GM23248 (cell line): ENCODE results near the gene FUT7. TPM values are rescaled to one million over a fixed set of nuclear protein-coding genes. Genes with fewer than 3 reads are reported as not detected.

Source experiments
- DNase-seq: peaks from one replicate; pipeline ENCODE4 v3.0.0-alpha.2; 2015
- H2AFZ ChIP-seq: fragments of 200-600 bp; sonication (generic); 2 replicates; pipeline ENCODE4 v1.6.1; 2016; ENCODE audit warnings: antibody characterized with exemption
- H3F3A ChIP-seq: fragments of 200-600 bp; sonication (generic); 2 replicates; pipeline ENCODE4 v1.6.1; 2016; ENCODE audit warnings: mild to moderate bottlenecking, antibody characterized with exemption, mixed run types; ENCODE audit not compliant: insufficient read depth
- H3K27ac ChIP-seq: fragments of 200-600 bp; sonication (generic); 2 replicates; pipeline ENCODE4 v1.5.1; 2016; ENCODE audit warnings: mild to moderate bottlenecking
- H3K27me3 ChIP-seq: fragments of 200-600 bp; sonication (generic); replicated peaks from 2 replicates; pipeline ENCODE4 v1.6.1; 2016; ENCODE audit warnings: mild to moderate bottlenecking; ENCODE audit not compliant: insufficient read depth
- H3K36me3 ChIP-seq: fragments of 200-600 bp; sonication (generic); 2 replicates; pipeline ENCODE4 v1.6.1; 2016; ENCODE audit warnings: low read depth, mild to moderate bottlenecking
- H3K4me1 ChIP-seq: fragments of 200-600 bp; sonication (generic); 2 replicates; pipeline ENCODE4 v1.6.1; 2016; ENCODE audit warnings: mild to moderate bottlenecking; ENCODE audit not compliant: insufficient read depth
- H3K4me2 ChIP-seq: fragments of 200-600 bp; sonication (generic); one replicate; pipeline ENCODE4 v1.6.1; 2016; ENCODE audit warnings: mild to moderate bottlenecking; ENCODE audit not compliant: unreplicated experiment
- H3K4me3 ChIP-seq: fragments of 200-600 bp; sonication (generic); 2 replicates; pipeline ENCODE4 v1.5.1; 2016; ENCODE audit warnings: mild to moderate bottlenecking
- H3K79me2 ChIP-seq: fragments of 200-600 bp; sonication (generic); 2 replicates; pipeline ENCODE4 v1.6.1; 2016; ENCODE audit warnings: mild to moderate bottlenecking; ENCODE audit not compliant: insufficient read depth
- H3K9ac ChIP-seq: fragments of 200-600 bp; sonication (generic); 2 replicates; pipeline ENCODE4 v1.6.1; 2016; ENCODE audit warnings: mild to moderate bottlenecking
- H3K9me2 ChIP-seq: fragments of 200-600 bp; sonication (generic); 2 replicates; pipeline ENCODE4 v1.6.1; 2016; ENCODE audit warnings: mixed run types, mild to moderate bottlenecking, moderate library complexity; ENCODE audit not compliant: insufficient read depth
- H3K9me3 ChIP-seq: fragments of 200-600 bp; sonication (generic); one replicate; pipeline ENCODE4 v1.6.1; 2017; ENCODE audit warnings: low read depth
- H4K20me1 ChIP-seq: fragments of 200-600 bp; sonication (generic); 2 replicates; pipeline ENCODE4 v1.6.0; 2016; ENCODE audit not compliant: insufficient read depth
- EZH2 ChIP-seq: fragments of 200-600 bp; sonication (generic); IDR thresholded peaks from 2 replicates; pipeline ENCODE4 v1.6.1; 2018; ENCODE audit warnings: antibody characterized with exemption, mild to moderate bottlenecking; ENCODE audit not compliant: insufficient read depth, poor library complexity, severe bottlenecking
- EZH2phosphoT487 ChIP-seq: fragments of 200-600 bp; sonication (generic); IDR thresholded peaks from 2 replicates; pipeline ENCODE4 v1.6.1; 2018; ENCODE audit warnings: antibody characterized with exemption, moderate library complexity, mild to moderate bottlenecking, low read depth; ENCODE audit not compliant: insufficient read depth
- WGBS, 2 experiments: methylation state at CpG; one replicate each; pipeline ENCODE4 v1.1.6; 2015 to 2017; ENCODE audit warnings: low lambda C conversion rate in 2 of 2, low coverage in 1 of 2; ENCODE audit errors: missing lambda C conversion rate in 2 of 2; 5-methylcytosine and 5-hydroxymethylcytosine counted together
- in situ Hi-C: fragments of 300-500 bp; cut with MboI; formaldehyde crosslinking; loops from 2 replicates; pipeline ENCODE4 v1.15.0; 2020
- polyA plus RNA-seq: library from polyadenylated mRNA; unstranded; fragments of >200 nt; fragmentation: Nextera tagmentation; extraction: Ambion mirVana; gene quantifications from 2 replicates; pipeline ENCODE4 v1.2.1, GENCODE V29; 2016
- total RNA-seq: library from RNA; depleted of rRNA; stranded (reverse); fragments of >200 nt; shearing (Covaris generic); gene quantifications from 2 replicates; pipeline ENCODE4 v1.2.3, GENCODE V29; 2014

FUT7 gene
- total and polyA plus RNA-seq, 2 experiments from 2014 or later: not detected

- Histone ChIP-seq H3K4me1 (peaks cover 5% of the 10 kb centered on the region), H3K4me2 (peak overlapping the region; percentile 81), H3K9me3 (no peaks in the 10 kb centered on the region), H3F3A (peaks cover 11% of the 10 kb centered on the region), H3K79me2 (peaks cover 6% of the 10 kb centered on the region; the same call in 1 of the 2 replicates), H3K9me2 (no peaks in the 10 kb centered on the region), H3K36me3 (0 out of 2 replicates have a peak, but pooled peaks cover 2% of the 10 kb centered on the region), H3K4me3 (peak overlapping the region; percentile 79), H4K20me1 (no peaks in the 10 kb centered on the region), H3K9ac (peak overlapping the region; percentile 68), H3K27me3 (no peaks in the 10 kb centered on the region), H3K27ac (no peak overlapping the region), H2AFZ (peak overlapping the region; percentile 70)
- WGBS, 2 experiments: 36 to 65% methylated on average over 24 to 50 of the region's 76 CpGs
- DNase-seq: peak; percentile 27
- TF ChIP-seq EZH2phosphoT487: no peak
- TF ChIP-seq EZH2: no peak
- in situ Hi-C loops: no loop called here
These were observed 46.1 kb upstream of the FUT7 start for GRCh38 chr9:137077758-137078693.

DNA sequence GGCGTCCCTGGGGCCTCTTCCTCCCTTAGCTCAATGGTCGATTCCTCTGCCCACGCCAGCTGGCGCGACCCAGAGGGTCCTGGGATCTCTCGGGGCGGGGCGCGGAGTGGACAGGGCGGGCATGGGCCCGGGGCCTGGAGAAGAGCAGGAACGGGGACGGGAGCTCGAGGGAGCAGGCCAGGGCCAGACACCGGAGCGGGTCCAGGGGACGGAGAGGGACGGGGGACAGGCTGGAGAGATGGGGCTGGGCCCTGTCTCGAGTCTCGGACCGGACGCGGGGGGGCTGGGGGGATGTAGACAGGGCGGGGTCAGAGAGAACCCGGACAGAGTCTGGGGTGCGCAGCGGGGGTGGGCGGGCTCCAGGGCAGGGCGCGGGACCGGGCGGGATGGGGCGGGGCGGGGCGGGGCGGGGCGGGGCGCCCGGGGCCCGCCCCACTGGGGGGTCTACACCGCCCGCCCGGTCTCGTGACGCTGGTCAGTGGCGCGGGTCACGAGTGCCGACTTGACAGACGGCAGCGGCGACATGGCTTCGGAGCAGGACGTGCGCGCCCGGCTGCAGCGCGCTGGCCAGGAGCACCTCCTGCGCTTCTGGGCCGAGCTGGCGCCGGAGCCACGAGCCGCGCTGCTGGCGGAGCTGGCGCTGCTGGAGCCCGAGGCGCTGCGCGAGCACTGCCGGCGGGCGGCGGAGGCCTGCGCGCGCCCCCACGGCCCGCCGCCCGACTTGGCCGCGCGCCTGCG lies 45.3 kb upstream of the FUT7 start, which contains the start of gene UAP1L1:
UAP1L1 (plus strand) TSS at position 508 of the 738 bp plus-strand sequence; CDS start at position 524, 16 bp downstream.
- H3K36me3 ChIP-seq: 0 out of 2 replicates have a peak, but pooled peaks cover 2% of the 10 kb centered on the region
- peak within 1 kb of the TSS; percentile 79 for H3K4me3 ChIP-seq
- H3K9ac ChIP-seq: peak within 1 kb of the TSS; percentile 68
- no peak within 1 kb of the TSS for H3K27ac ChIP-seq
- peaks cover 6% of the 10 kb centered on the region; the same call in 1 of the 2 replicates for H3K79me2 ChIP-seq
- in situ Hi-C loops: no loop called here
- TF ChIP-seq EZH2 (no peak), EZH2phosphoT487 (no peak)
- H3K4me2 ChIP-seq: peak within 1 kb of the TSS; percentile 81
- no peaks in the 10 kb centered on the region for H3K9me3 ChIP-seq
- no peaks in the 10 kb centered on the region for H3K4me1 ChIP-seq
- no peaks in the 10 kb centered on the region for H3K27me3 ChIP-seq
- peak within 1 kb of the TSS; percentile 74 for H2AFZ ChIP-seq
- DNase-seq: peak; percentile 78
- peaks cover 5% of the 10 kb centered on the region; the same call in 1 of the 2 replicates for H3F3A ChIP-seq
- no peaks in the 10 kb centered on the region for H3K9me2 ChIP-seq
- no peaks in the 10 kb centered on the region for H4K20me1 ChIP-seq
- WGBS, 2 experiments: 4 to 5% methylated on average over 43 to 54 of the region's 87 CpGs

- Histone ChIP-seq H3K9me3 (no peaks in the 10 kb centered on the region), H3K4me2 (peak overlapping the region; percentile 70), H3K9me2 (no peaks in the 10 kb centered on the region), H3K9ac (peak overlapping the region; percentile 55; the same call in 1 of the 2 replicates), H3K4me1 (no peaks in the 10 kb centered on the region), H3K79me2 (peaks cover 6% of the 10 kb centered on the region; the same call in 1 of the 2 replicates), H3F3A (peaks cover 5% of the 10 kb centered on the region; the same call in 1 of the 2 replicates), H3K27ac (no peak overlapping the region), H3K36me3 (0 out of 2 replicates have a peak, but pooled peaks cover 2% of the 10 kb centered on the region), H3K4me3 (peak overlapping the region; percentile 79), H2AFZ (peak overlapping the region; percentile 74), H4K20me1 (no peaks in the 10 kb centered on the region), H3K27me3 (no peaks in the 10 kb centered on the region)
- WGBS, 2 experiments: 76 to 81% methylated on average over 15 of the region's 15 CpGs
- no peak for TF ChIP-seq EZH2phosphoT487
- no peak for TF ChIP-seq EZH2
- in situ Hi-C loops: no loop called here
- DNase-seq: no peak
These were observed 44.7 kb upstream of the FUT7 start for GRCh38 chr9:137076636-137077009.

GRCh38 chr9:137075275-137075775 lies 43.4 kb upstream of the FUT7 start:
- Histone ChIP-seq H3F3A (peaks cover 5% of the 10 kb centered on the region; the same call in 1 of the 2 replicates), H3K9me3 (no peaks in the 10 kb centered on the region), H3K27me3 (no peaks in the 10 kb centered on the region), H3K4me1 (no peaks in the 10 kb centered on the region), H3K4me2 (no peak overlapping the region), H3K79me2 (peaks cover 6% of the 10 kb centered on the region; the same call in 1 of the 2 replicates), H3K9ac (no peak overlapping the region), H3K4me3 (no peak overlapping the region), H3K9me2 (no peaks in the 10 kb centered on the region), H3K36me3 (no peaks in the 10 kb centered on the region), H2AFZ (no peak overlapping the region), H3K27ac (no peak overlapping the region), H4K20me1 (no peaks in the 10 kb centered on the region)
- in situ Hi-C loops: no loop called here
- no peak for DNase-seq
- TF ChIP-seq EZH2phosphoT487 (no peak), EZH2 (no peak)
- 88 to 89% methylated on average over 12 of the region's 12 CpGs for WGBS, 2 experiments
